ENCODE results near the gene LRRC23.

- TF ChIP-seq CTCF (IDR thresholded peaks at IDR 0.05) (no peak), POLR2A (IDR thresholded peaks at IDR 0.05) (no peak)
Observed at GRCh38 chr12:6925239-6925539, 20.6 kb downstream of the LRRC23 start.

Measured in Peyer's patch (tissue), 4 donors.